IMR-90 (cell line): Measurements from ENCODE around the gene CR1L. TPM values are rescaled to one million over a fixed set of nuclear protein-coding genes. Genes with fewer than 3 reads are reported as not detected.
"Not testable (repeated sequence)": the region's sequence is repeated elsewhere in the genome, so short reads cannot be mapped to it uniquely, and the experiment has no call there.

Source experiments
- ATAC-seq: fragments of 200-7000 bp; cut with Tn5 transposase; 2 replicates; pipeline ENCODE4 v1.9.1; 2020; ENCODE audit warnings: low read depth, mild to moderate bottlenecking, moderate library complexity
- BruUV-seq: library from RNA; stranded (reverse); fragments of 400-500 nt; replicated peaks from 2 replicates; lab custom pipeline; 2021; lab: Mats Ljungman, UMichigan
- CTCF ChIA-PET: fragments of 300-600 bp; formaldehyde crosslinking; extraction: SDS; loops from one replicate; lab custom pipeline; 2021; ENCODE audit warnings: antibody characterized with exemption; lab: Yijun Ruan, JAX
- POLR2A ChIA-PET: fragments of 300-600 bp; sonication (Branson Sonifier 250); formaldehyde crosslinking; loops from one replicate; lab custom pipeline; 2022; ENCODE audit warnings: antibody characterized with exemption; ENCODE audit not compliant: unreplicated experiment; lab: Charles Lee
- DNase-seq: peaks from one replicate; pipeline ENCODE4 v3.0.0; 2013
- H2AFZ ChIP-seq: replicated peaks from 2 replicates; pipeline ENCODE3; 2013; ENCODE audit warnings: low read length, mild to moderate bottlenecking; ENCODE audit not compliant: poor library complexity
- H2AK5ac ChIP-seq: 2 replicates; pipeline ENCODE4 v1.6.1; 2013; ENCODE audit warnings: low read depth, low read length, inconsistent platforms
- H2AK9ac ChIP-seq: replicated peaks from 2 replicates; pipeline ENCODE3; 2013; ENCODE audit warnings: mild to moderate bottlenecking, low read depth, low read length, moderate library complexity; ENCODE audit not compliant: poor library complexity
- H2BK120ac ChIP-seq: 2 replicates; pipeline ENCODE4 v1.6.1; 2013; ENCODE audit warnings: low read depth, low read length, inconsistent platforms
- H2BK15ac ChIP-seq: 3 replicates; pipeline ENCODE4 v1.6.1; 2013; ENCODE audit warnings: low read depth, low read length, inconsistent platforms
- H2BK20ac ChIP-seq: 2 replicates; pipeline ENCODE4 v1.6.1; 2013; ENCODE audit warnings: low read depth, mild to moderate bottlenecking, inconsistent platforms, low read length, moderate library complexity
- H2BK5ac ChIP-seq: 2 replicates; pipeline ENCODE4 v1.6.1; 2013; ENCODE audit warnings: mild to moderate bottlenecking, low read depth, low read length, inconsistent platforms; ENCODE audit not compliant: poor library complexity, severe bottlenecking
- H3K14ac ChIP-seq: replicated peaks from 2 replicates; pipeline ENCODE4 v1.6.1; 2013; ENCODE audit warnings: low read depth, low read length, inconsistent platforms
- H3K18ac ChIP-seq: 2 replicates; pipeline ENCODE4 v1.6.1; 2013; ENCODE audit warnings: low read depth, low read length, control low read depth
- H3K23ac ChIP-seq: 2 replicates; pipeline ENCODE4 v1.6.1; 2013; ENCODE audit warnings: low read depth, low read length, inconsistent platforms
- H3K27ac ChIP-seq: 2 replicates; pipeline ENCODE4 v1.5.1; 2013; ENCODE audit warnings: mild to moderate bottlenecking, control low read depth, low read length; ENCODE audit not compliant: insufficient read depth
- H3K27me3 ChIP-seq: 2 replicates; pipeline ENCODE4 v1.6.1; 2013; ENCODE audit warnings: low read length; ENCODE audit not compliant: control insufficient read depth, insufficient read depth
- H3K36me3 ChIP-seq: 2 replicates; pipeline ENCODE4 v1.6.1; 2013; ENCODE audit warnings: low read length, mixed read lengths; ENCODE audit not compliant: control insufficient read depth, insufficient read depth
- H3K4ac ChIP-seq: 2 replicates; pipeline ENCODE4 v1.6.1; 2013; ENCODE audit warnings: low read depth, low read length, inconsistent platforms
- H3K4me1 ChIP-seq: 2 replicates; pipeline ENCODE4 v1.6.1; 2013; ENCODE audit warnings: low read length, mixed read lengths; ENCODE audit not compliant: control insufficient read depth, insufficient read depth
- H3K4me2 ChIP-seq: 2 replicates; pipeline ENCODE4 v1.6.1; 2013; ENCODE audit warnings: low read depth, mild to moderate bottlenecking, control low read depth, low read length, moderate library complexity
- H3K4me3 ChIP-seq: 2 replicates; pipeline ENCODE4 v1.5.1; 2013; ENCODE audit warnings: low read depth, mild to moderate bottlenecking, control low read depth, low read length, moderate library complexity; ENCODE audit not compliant: insufficient read depth
- H3K56ac ChIP-seq: 2 replicates; pipeline ENCODE4 v1.6.1; 2013; ENCODE audit warnings: low read length, inconsistent platforms; ENCODE audit not compliant: insufficient read depth; ENCODE audit errors: extremely low read depth
- H3K79me1 ChIP-seq, 2 experiments: 2 replicates each; pipeline ENCODE4 v1.6.1; 2013; ENCODE audit warnings: low read length in 2 of 2, inconsistent platforms in 1 of 2, low read depth in 1 of 2
- H3K9ac ChIP-seq: 2 replicates; pipeline ENCODE4 v1.6.1; 2013; ENCODE audit warnings: low read depth, low read length, control low read depth
- H3K9me1 ChIP-seq: 2 replicates; pipeline ENCODE4 v1.6.1; 2013; ENCODE audit warnings: low read length, inconsistent platforms; ENCODE audit not compliant: insufficient read depth
- H3K9me3 ChIP-seq: 2 replicates; pipeline ENCODE4 v1.6.1; 2013; ENCODE audit warnings: low read length; ENCODE audit not compliant: control insufficient read depth, insufficient read depth
- H4K20me1 ChIP-seq: 2 replicates; pipeline ENCODE4 v1.6.1; 2013; ENCODE audit warnings: low read length, inconsistent platforms; ENCODE audit not compliant: insufficient read depth
- H4K5ac ChIP-seq: 2 replicates; pipeline ENCODE4 v1.6.1; 2013; ENCODE audit warnings: mild to moderate bottlenecking, low read depth, low read length, control low read depth
- H4K8ac ChIP-seq, 2 experiments: 2 replicates each; pipeline ENCODE4 v1.6.1; 2013; ENCODE audit warnings: low read depth in 2 of 2, low read length in 2 of 2, control low read depth in 1 of 2, inconsistent platforms in 1 of 2
- H4K91ac ChIP-seq: 2 replicates; pipeline ENCODE4 v1.6.1; 2013; ENCODE audit warnings: low read depth, low read length, inconsistent platforms; ENCODE audit not compliant: insufficient read depth
- CEBPB ChIP-seq: IDR thresholded peaks from 2 replicates; pipeline ENCODE4 v1.6.1; 2012; ENCODE audit warnings: low read depth, low read length, improper control_type of control experiment
- WGBS, 2 experiments: methylation state at CpG; one replicate each; pipeline versions ENCODE4 v1.1.5 to v1.1.7; 2013; ENCODE audit warnings: missing lambda C conversion rate in 2 of 2; ENCODE audit not compliant: insufficient read length in 1 of 2; ENCODE audit errors: extremely low coverage in 2 of 2; 5-methylcytosine and 5-hydroxymethylcytosine counted together
- dilution Hi-C: fragments of 300-500 bp; cut with HindIII; formaldehyde crosslinking; loops from one replicate; pipeline ENCODE4 v1.14.3; 2018; ENCODE audit warnings: low sequenced_read_pairs; ENCODE audit not compliant: unreplicated experiment
- in situ Hi-C: fragments of 300-500 bp; cut with MboI; formaldehyde crosslinking; loops from 3 replicates; pipeline ENCODE4 v1.14.3; 2019; ENCODE audit warnings: low sequenced_read_pairs, inconsistent platforms, mixed read lengths
- intact Hi-C: fragments of 100-400 bp; cut with micrococcal nuclease; formaldehyde crosslinking; loops from 2 replicates; pipeline ENCODE4 v1.10.0; 2022
- polyA plus RNA-seq, 3 experiments: library from polyadenylated mRNA; depleted of rRNA; stranded (reverse); fragments of >200 nt; gene quantifications; 2 replicates each; pipeline ENCODE4 v1.2.3, GENCODE V29; 2012; ENCODE audit warnings: low replicate concordance in 1 of 3
- total RNA-seq: library from RNA; depleted of rRNA; stranded (reverse); fragments of >200 nt; gene quantifications from 2 replicates; pipeline ENCODE4 v1.2.3, GENCODE V29; 2012

Gene CR1L
- total and polyA plus RNA-seq, 2 of the 4 experiments (the other 2 are of a cell fraction), result not detected

DNA sequence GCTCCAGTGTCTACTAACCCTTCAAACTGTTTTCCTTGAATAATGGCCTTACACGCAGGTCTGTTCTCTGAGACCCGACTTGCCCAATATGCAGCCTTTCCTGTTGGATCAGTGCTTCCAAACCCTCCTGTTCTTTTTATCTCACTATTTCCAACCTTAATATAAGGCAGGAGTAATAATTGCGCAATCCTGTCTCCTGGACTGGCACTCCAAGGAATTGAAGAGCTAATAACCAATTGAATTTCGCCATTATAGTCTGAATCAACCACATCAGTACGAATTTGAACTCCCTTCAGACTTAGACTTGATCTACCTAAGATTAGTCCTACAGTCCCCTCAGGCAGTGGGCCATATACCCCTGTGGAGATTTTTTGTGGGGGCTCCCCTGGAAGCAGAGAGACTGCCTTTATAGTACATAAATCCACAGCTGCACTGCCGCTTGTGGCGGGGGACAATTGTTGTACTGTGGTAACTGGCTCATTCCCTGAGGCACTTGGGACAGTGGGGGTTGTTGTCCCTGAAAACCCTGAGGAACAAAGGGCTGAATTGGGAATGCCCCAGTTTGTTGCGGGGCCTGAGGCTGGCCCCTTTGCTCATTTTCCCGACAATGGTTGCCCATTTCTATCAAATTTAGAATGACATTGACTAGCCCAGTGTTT lies 6.3 kb upstream of the CR1L start:
- H3K9me3 ChIP-seq, H4K20me1 ChIP-seq, H3K4me1 ChIP-seq, H2AFZ ChIP-seq, DNase-seq, ATAC-seq, H4K5ac ChIP-seq, H3K4me2 ChIP-seq, H2AK9ac ChIP-seq, H3K27ac ChIP-seq, H2BK5ac ChIP-seq, H3K9ac ChIP-seq, H3K36me3 ChIP-seq, H3K4me3 ChIP-seq, H3K56ac ChIP-seq, H3K27me3 ChIP-seq, in situ Hi-C loops, H2BK120ac ChIP-seq, H3K14ac ChIP-seq, intact Hi-C loops, dilution Hi-C loops, H3K4ac ChIP-seq, H2BK15ac ChIP-seq, H3K9me1 ChIP-seq, POLR2A ChIA-PET, BruUV-seq, H3K23ac ChIP-seq, H3K18ac ChIP-seq, H2AK5ac ChIP-seq, H4K8ac ChIP-seq, CTCF ChIA-PET, H3K79me1 ChIP-seq, H2BK20ac ChIP-seq, H4K91ac ChIP-seq: not testable (repeated sequence)
- no CpG with 5 or more reads among the region's 9 CpGs for WGBS, 2 experiments
- peak; percentile 74 for TF ChIP-seq CEBPB

DNA sequence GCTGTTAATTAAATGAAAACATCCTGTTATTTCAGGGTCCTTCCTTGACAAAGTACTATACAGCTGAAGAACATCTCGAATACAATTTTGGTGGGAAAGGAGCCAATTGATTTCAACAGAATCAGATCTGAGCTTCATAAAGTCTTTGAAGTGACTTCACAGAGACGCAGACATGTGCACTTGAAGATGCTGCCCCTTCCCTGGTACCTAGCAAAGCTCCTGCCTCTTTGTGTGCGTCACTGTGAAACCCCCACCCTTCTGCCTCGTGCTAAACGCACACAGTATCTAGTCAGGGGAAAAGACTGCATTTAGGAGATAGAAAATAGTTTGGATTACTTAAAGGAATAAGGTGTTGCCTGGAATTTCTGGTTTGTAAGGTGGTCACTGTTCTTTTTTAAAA lies 5.6 kb upstream of the CR1L start:
- H2AK9ac ChIP-seq, H4K91ac ChIP-seq, H2AFZ ChIP-seq, CTCF ChIA-PET, H3K27ac ChIP-seq, H4K8ac ChIP-seq, POLR2A ChIA-PET, H3K27me3 ChIP-seq, H3K56ac ChIP-seq, H3K4me2 ChIP-seq, H2AK5ac ChIP-seq, H3K9ac ChIP-seq, BruUV-seq, H3K4me1 ChIP-seq, H3K79me1 ChIP-seq, H2BK20ac ChIP-seq, H2BK120ac ChIP-seq, H4K20me1 ChIP-seq, H3K9me1 ChIP-seq, H4K5ac ChIP-seq, H2BK15ac ChIP-seq, intact Hi-C loops, H3K18ac ChIP-seq, H3K14ac ChIP-seq, H3K9me3 ChIP-seq, DNase-seq, H3K4me3 ChIP-seq, dilution Hi-C loops, H3K23ac ChIP-seq, H3K36me3 ChIP-seq, H2BK5ac ChIP-seq, in situ Hi-C loops, H3K4ac ChIP-seq, ATAC-seq: not testable (repeated sequence)
- no CpG with 5 or more reads among the region's 5 CpGs for WGBS, 2 experiments
